OCI-LY7 (cell line): ENCODE measurements around the gene CAMSAP2. TPM values are rescaled to one million over a fixed set of nuclear protein-coding genes. Genes with fewer than 3 reads are reported as not detected.

ENCODE experiments used
- BruUV-seq: library from RNA; stranded (reverse); fragments of 400-500 nt; replicated peaks from 2 replicates; lab custom pipeline; 2021; lab: Mats Ljungman, UMichigan
- CTCF ChIA-PET: fragments of 300-600 bp; sonication (Branson Sonifier 250); formaldehyde crosslinking; loops from one replicate; lab custom pipeline; 2022; ENCODE audit warnings: antibody characterized with exemption; ENCODE audit not compliant: unreplicated experiment; lab: Charles Lee
- POLR2A ChIA-PET: fragments of 300-600 bp; sonication (Branson Sonifier 250); formaldehyde crosslinking; loops from one replicate; lab custom pipeline; 2022; ENCODE audit warnings: antibody characterized with exemption; lab: Charles Lee
- DNase-seq: peaks from one replicate; pipeline ENCODE4 v3.0.0-alpha.2; 2015; ENCODE audit warnings: low spot score
- H2AFZ ChIP-seq: fragments of 200-600 bp; sonication (generic), shearing (Covaris generic); 2 replicates; pipeline ENCODE4 v1.6.1; 2014; ENCODE audit warnings: mild to moderate bottlenecking, antibody characterized with exemption, low read length, moderate library complexity
- H3K27ac ChIP-seq: fragments of 200-600 bp; sonication (generic); 2 replicates; pipeline ENCODE4 v1.5.1; 2014; ENCODE audit warnings: mixed run types, low read depth, mild to moderate bottlenecking, moderate library complexity, low read length, inconsistent platforms; ENCODE audit not compliant: poor library complexity, severe bottlenecking
- H3K36me3 ChIP-seq: fragments of 200-600 bp; sonication (generic); 2 replicates; pipeline ENCODE4 v1.6.1; 2014; ENCODE audit warnings: mild to moderate bottlenecking, antibody characterized with exemption, low read length, moderate library complexity, mixed read lengths; ENCODE audit not compliant: insufficient read depth
- H3K4me1 ChIP-seq: fragments of 200-600 bp; sonication (generic); 2 replicates; pipeline ENCODE4 v1.5.1; 2014; ENCODE audit warnings: mild to moderate bottlenecking, low read length; ENCODE audit not compliant: insufficient read depth, poor library complexity, severe bottlenecking
- H3K4me2 ChIP-seq: fragments of 200-600 bp; sonication (generic); 2 replicates; pipeline ENCODE4 v1.6.1; 2014; ENCODE audit warnings: mild to moderate bottlenecking, low read length
- H3K4me3 ChIP-seq: fragments of 200-600 bp; sonication (generic); 2 replicates; pipeline ENCODE4 v1.5.1; 2014; ENCODE audit warnings: mild to moderate bottlenecking, low read depth, low read length; ENCODE audit not compliant: poor library complexity, severe bottlenecking
- H3K79me2 ChIP-seq: fragments of 200-600 bp; sonication (generic); 2 replicates; pipeline ENCODE4 v1.6.1; 2016; ENCODE audit warnings: low read depth, mild to moderate bottlenecking, low read length, moderate library complexity, mixed read lengths; ENCODE audit not compliant: insufficient read depth
- H3K9me2 ChIP-seq: fragments of 200-600 bp; sonication (generic); 2 replicates; pipeline ENCODE4 v1.6.1; 2016; ENCODE audit warnings: mild to moderate bottlenecking, low read length, mixed read lengths; ENCODE audit not compliant: insufficient read depth
- H3K9me3 ChIP-seq: fragments of 200-600 bp; sonication (generic); 2 replicates; pipeline ENCODE4 v1.6.1; 2014; ENCODE audit warnings: mild to moderate bottlenecking, mixed run types, low read length, mixed read lengths
- H4K20me1 ChIP-seq: fragments of 200-600 bp; sonication (generic); 2 replicates; pipeline ENCODE4 v1.6.1; 2014; ENCODE audit warnings: mild to moderate bottlenecking, antibody characterized with exemption, low read length, moderate library complexity, mixed read lengths; ENCODE audit not compliant: insufficient read depth
- CTCF ChIP-seq: fragments of 200-600 bp; sonication (generic); conservative IDR thresholded peaks from 2 replicates; pipeline ENCODE4 v1.5.1; 2014; ENCODE audit warnings: mild to moderate bottlenecking, antibody characterized with exemption, low read length, moderate library complexity, mixed read lengths
- EZH2phosphoT487 ChIP-seq: fragments of 200-600 bp; sonication (generic); IDR thresholded peaks from 2 replicates; pipeline ENCODE4 v1.6.1; 2018; ENCODE audit warnings: low read depth, borderline replicate concordance, mild to moderate bottlenecking, mixed run types, antibody characterized with exemption, low read length, moderate library complexity, mixed read lengths
- intact Hi-C: fragments of 100-400 bp; cut with micrococcal nuclease; formaldehyde crosslinking; loops from one replicate; pipeline ENCODE4 v1.10.0; 2022; ENCODE audit not compliant: unreplicated experiment
- total RNA-seq, 2 experiments: library from RNA; depleted of rRNA in 1 of 2; stranded (reverse); fragments of >200 nt in 1 of 2; shearing (Covaris generic) in 1 of 2; gene quantifications; 2 replicates each; pipeline ENCODE4 v1.2.3, GENCODE V29; 2014 to 2022

The CAMSAP2 gene
- total RNA-seq, 2 experiments from 2014 or later = 9.2 to 14.9 TPM

DNA sequence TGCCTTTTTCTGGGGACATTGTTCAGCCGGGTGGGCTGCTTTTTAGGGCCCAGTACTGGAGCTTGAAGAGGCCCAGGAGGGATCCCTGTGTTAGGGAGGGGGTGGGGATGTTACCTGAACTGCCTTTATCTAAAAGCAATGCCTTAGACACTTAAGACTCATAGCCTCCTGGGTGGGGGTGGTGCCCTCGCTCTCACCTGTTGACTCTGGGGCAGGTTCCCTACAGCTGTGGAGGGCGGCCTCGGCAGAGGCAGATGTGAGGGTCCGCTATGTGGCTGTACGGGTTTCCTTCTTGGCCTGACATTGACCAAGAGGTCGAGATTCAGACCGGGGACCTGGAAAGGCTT, 156.7 kb downstream of the CAMSAP2 start:
- BruUV-seq = no TSS peak
- Histone ChIP-seq H2AFZ (no peak overlapping the region), H3K4me1 (no peaks in the 10 kb centered on the region), H3K36me3 (no peaks in the 10 kb centered on the region), H3K4me3 (no peak overlapping the region), H3K79me2 (no peaks in the 10 kb centered on the region), H3K9me2 (no peaks in the 10 kb centered on the region), H4K20me1 (no peaks in the 10 kb centered on the region), H3K4me2 (no peak overlapping the region), H3K9me3 (no peaks in the 10 kb centered on the region), H3K27ac (no peak overlapping the region)
- ChIA-PET POLR2A (interaction anchor here (0.7 kb wide), 1 partner anchor 21 kb away, joined by 5 read pairs; no protein-coding TSS in a partner anchor), CTCF (no interaction called here)
- DNase-seq = no peak
- TF ChIP-seq CTCF = no peak
- intact Hi-C loops = no loop called here

GRCh38 chr1:200895801-200896530, 157.3 kb downstream of the CAMSAP2 start:
- Histone ChIP-seq H3K79me2 (no peaks in the 10 kb centered on the region), H2AFZ (no peak overlapping the region), H3K27ac (no peak overlapping the region), H3K9me3 (no peaks in the 10 kb centered on the region), H3K4me1 (no peaks in the 10 kb centered on the region), H4K20me1 (no peaks in the 10 kb centered on the region), H3K36me3 (no peaks in the 10 kb centered on the region), H3K9me2 (no peaks in the 10 kb centered on the region), H3K4me3 (no peak overlapping the region), H3K4me2 (no peak overlapping the region)
- ChIA-PET CTCF (no interaction called here), POLR2A (interaction anchor here (1.3 kb wide), 1 partner anchor 11 kb away, joined by 4 read pairs; no protein-coding TSS in a partner anchor)
- DNase-seq = no peak
- BruUV-seq = no TSS peak
- intact Hi-C loops = no loop called here
- TF ChIP-seq CTCF (no peak), EZH2phosphoT487 (no peak)

DNA sequence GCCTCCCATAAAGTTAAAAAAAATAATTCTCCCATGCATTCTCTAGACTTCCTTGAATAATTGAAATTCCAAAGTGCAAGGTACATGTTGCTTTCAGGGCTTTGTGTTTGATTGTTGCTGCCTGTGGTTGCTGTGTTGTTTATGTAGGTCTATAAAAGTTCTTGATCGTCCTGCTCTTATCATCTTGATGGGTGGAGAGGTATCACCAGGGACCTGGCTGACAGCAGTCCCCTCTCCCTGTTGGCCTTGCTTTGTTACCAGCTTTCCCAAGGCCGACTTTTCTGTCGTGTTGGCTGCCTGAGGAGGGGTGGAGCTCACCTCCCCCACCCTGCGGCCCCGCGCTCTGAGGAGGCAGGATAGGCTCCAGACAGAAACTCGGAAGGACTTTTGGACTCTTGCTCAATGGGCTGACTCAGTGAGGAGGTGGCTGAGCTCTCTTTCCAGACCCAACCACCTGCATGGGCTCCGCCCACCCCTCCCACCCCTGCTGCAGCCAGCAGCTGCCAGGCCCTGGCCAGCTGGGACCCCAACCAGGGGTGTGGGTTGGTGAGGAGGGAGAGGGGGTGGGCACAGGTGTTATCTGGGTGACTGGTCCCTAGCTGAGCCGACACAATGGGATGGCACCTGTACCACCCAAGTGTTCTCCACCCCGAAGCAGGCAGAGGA, 158.0 kb downstream of the CAMSAP2 start:
- CTCF ChIA-PET = no interaction called here
- H3K9me2 ChIP-seq = no peaks in the 10 kb centered on the region
- H3K4me3 ChIP-seq = no peak overlapping the region
- no peak overlapping the region for H3K4me2 ChIP-seq
- no peaks in the 10 kb centered on the region for H3K79me2 ChIP-seq
- no peaks in the 10 kb centered on the region for H4K20me1 ChIP-seq
- no peak for DNase-seq
- intact Hi-C loops = no loop called here
- H2AFZ ChIP-seq = no peak overlapping the region
- no TSS peak for BruUV-seq
- H3K9me3 ChIP-seq = no peaks in the 10 kb centered on the region
- TF ChIP-seq EZH2phosphoT487 (no peak), CTCF (no peak)
- no peak overlapping the region for H3K27ac ChIP-seq
- no peaks in the 10 kb centered on the region for H3K4me1 ChIP-seq
- POLR2A ChIA-PET = interaction anchor here (1.3 kb wide), 1 partner anchor 10 kb away, joined by 4 read pairs; no protein-coding TSS in a partner anchor
- H3K36me3 ChIP-seq = no peaks in the 10 kb centered on the region
